SU-DHL-6 (cell line): ENCODE results near the gene CTNNBIP1.

Experiments used
- H2AFZ ChIP-seq: fragments of 200-600 bp; sonication (generic); 2 replicates; pipeline ENCODE4 v1.6.1; 2014; ENCODE audit warnings: low read depth, mild to moderate bottlenecking, moderate library complexity, mixed read lengths, antibody characterized with exemption, low read length; ENCODE audit not compliant: severe bottlenecking
- H3F3A ChIP-seq: fragments of 200-600 bp; shearing (Covaris generic); 2 replicates; pipeline ENCODE4 v1.6.0; 2016; ENCODE audit warnings: antibody characterized with exemption, mild to moderate bottlenecking; ENCODE audit not compliant: insufficient read depth
- H3K27ac ChIP-seq: fragments of 200-600 bp; sonication (generic); 2 replicates; pipeline ENCODE4 v1.5.1; 2016; ENCODE audit warnings: low read depth, mild to moderate bottlenecking, low read length, moderate library complexity, mixed read lengths
- H3K27me3 ChIP-seq: fragments of 200-600 bp; sonication (generic), shearing (Covaris generic); 2 replicates; pipeline ENCODE4 v1.6.0; 2014; ENCODE audit warnings: mild to moderate bottlenecking, low read length
- H3K36me3 ChIP-seq: fragments of 200-600 bp; sonication (generic); 2 replicates; pipeline ENCODE4 v1.6.1; 2014; ENCODE audit warnings: mild to moderate bottlenecking, low read length, mixed read lengths
- H3K4me2 ChIP-seq: fragments of 300-600, 200-600 bp; shearing (Covaris generic), sonication (generic); 2 replicates; pipeline ENCODE4 v1.6.0; 2014; ENCODE audit warnings: low read length, low read depth, mild to moderate bottlenecking; ENCODE audit not compliant: poor library complexity, severe bottlenecking
- H3K4me3 ChIP-seq: fragments of 200-600 bp; sonication (generic); 2 replicates; pipeline ENCODE4 v1.5.1; 2014; ENCODE audit warnings: antibody characterized with exemption, low read length, mild to moderate bottlenecking, mixed read lengths; ENCODE audit not compliant: insufficient read depth, poor library complexity, severe bottlenecking
- H3K79me2 ChIP-seq: fragments of 200-600 bp; sonication (generic); 2 replicates; pipeline ENCODE4 v1.6.1; 2014; ENCODE audit warnings: mild to moderate bottlenecking, low read length, moderate library complexity; ENCODE audit not compliant: insufficient read depth
- H3K9ac ChIP-seq: fragments of 200-600 bp; sonication (generic); 2 replicates; pipeline ENCODE4 v1.7.0; 2014; ENCODE audit warnings: mild to moderate bottlenecking, low read length
- H3K9me2 ChIP-seq: fragments of 200-600 bp; sonication (generic); replicated peaks from 2 replicates; pipeline ENCODE4 v1.6.1; 2014; ENCODE audit warnings: low read length; ENCODE audit not compliant: insufficient read depth
- H3K9me3 ChIP-seq: fragments of 200-600 bp; sonication (generic); 2 replicates; pipeline ENCODE4 v1.6.1; 2014; ENCODE audit warnings: low read length, mixed read lengths; ENCODE audit not compliant: insufficient read depth
- H4K20me1 ChIP-seq: fragments of 200-600 bp; sonication (generic); 2 replicates; pipeline ENCODE4 v1.6.1; 2014; ENCODE audit warnings: low read depth, mild to moderate bottlenecking, antibody characterized with exemption, low read length, moderate library complexity, mixed read lengths
- EZH2phosphoT487 ChIP-seq: fragments of 200-600 bp; sonication (generic), shearing (Covaris generic); conservative IDR thresholded peaks from 2 replicates; pipeline ENCODE4 v1.6.1; 2018; ENCODE audit warnings: mild to moderate bottlenecking, antibody characterized with exemption, low read length, moderate library complexity, mixed read lengths
- TF ChIP-seq, protein P1 (sequence below): fragments of 200-600 bp; sonication (generic); IDR thresholded peaks from one replicate; pipeline ENCODE4 v1.5.1; 2017; ENCODE audit warnings: antibody characterized with exemption, mild to moderate bottlenecking, low read length, moderate library complexity; ENCODE audit not compliant: insufficient read depth, poor library complexity, severe bottlenecking

CTNNBIP1 gene

DNA sequence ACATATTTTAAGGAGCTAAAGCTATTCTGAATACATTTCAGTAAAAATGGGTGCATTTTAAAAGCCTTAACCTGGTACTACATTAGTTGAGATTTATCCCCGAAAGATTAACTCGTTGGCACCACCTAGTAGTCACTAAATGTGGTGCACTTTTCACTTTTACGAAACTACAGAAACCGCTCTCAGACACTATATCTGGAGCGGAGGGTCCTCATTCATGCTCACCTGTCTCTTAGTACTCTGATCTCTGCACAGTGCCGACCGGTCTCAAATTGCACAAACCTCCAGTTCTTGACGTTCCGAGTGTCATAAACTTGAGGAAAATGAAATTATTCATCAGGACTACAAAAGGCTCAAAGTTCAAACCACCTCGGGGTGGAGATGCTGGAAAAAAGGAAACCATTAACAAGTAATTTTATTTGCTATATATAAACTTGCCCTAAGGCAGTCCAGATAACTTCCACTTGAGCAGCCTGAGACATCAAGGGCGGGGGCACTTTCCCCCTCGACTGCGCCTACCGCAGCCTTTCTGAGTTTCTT lies 32.4 kb upstream of the CTNNBIP1 start:
- Histone ChIP-seq H3K27ac (peak overlapping the region; percentile 73), H2AFZ (peak overlapping the region; percentile 90), H4K20me1 (no peaks in the 10 kb centered on the region), H3K9me3 (no peaks in the 10 kb centered on the region), H3K9ac (peak overlapping the region; percentile 95), H3F3A (peaks cover 8% of the 10 kb centered on the region), H3K79me2 (peaks cover 12% of the 10 kb centered on the region), H3K9me2 (no peaks in the 10 kb centered on the region), H3K4me3 (peak overlapping the region; percentile 98), H3K36me3 (peaks cover 3% of the 10 kb centered on the region; the same call in 1 of the 2 replicates), H3K4me2 (peak overlapping the region; percentile 80), H3K27me3 (no peaks in the 10 kb centered on the region)
- TF ChIP-seq, protein P1, sequence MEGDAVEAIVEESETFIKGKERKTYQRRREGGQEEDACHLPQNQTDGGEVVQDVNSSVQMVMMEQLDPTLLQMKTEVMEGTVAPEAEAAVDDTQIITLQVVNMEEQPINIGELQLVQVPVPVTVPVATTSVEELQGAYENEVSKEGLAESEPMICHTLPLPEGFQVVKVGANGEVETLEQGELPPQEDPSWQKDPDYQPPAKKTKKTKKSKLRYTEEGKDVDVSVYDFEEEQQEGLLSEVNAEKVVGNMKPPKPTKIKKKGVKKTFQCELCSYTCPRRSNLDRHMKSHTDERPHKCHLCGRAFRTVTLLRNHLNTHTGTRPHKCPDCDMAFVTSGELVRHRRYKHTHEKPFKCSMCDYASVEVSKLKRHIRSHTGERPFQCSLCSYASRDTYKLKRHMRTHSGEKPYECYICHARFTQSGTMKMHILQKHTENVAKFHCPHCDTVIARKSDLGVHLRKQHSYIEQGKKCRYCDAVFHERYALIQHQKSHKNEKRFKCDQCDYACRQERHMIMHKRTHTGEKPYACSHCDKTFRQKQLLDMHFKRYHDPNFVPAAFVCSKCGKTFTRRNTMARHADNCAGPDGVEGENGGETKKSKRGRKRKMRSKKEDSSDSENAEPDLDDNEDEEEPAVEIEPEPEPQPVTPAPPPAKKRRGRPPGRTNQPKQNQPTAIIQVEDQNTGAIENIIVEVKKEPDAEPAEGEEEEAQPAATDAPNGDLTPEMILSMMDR = peak; percentile 37
- no peak for TF ChIP-seq EZH2phosphoT487

DNA sequence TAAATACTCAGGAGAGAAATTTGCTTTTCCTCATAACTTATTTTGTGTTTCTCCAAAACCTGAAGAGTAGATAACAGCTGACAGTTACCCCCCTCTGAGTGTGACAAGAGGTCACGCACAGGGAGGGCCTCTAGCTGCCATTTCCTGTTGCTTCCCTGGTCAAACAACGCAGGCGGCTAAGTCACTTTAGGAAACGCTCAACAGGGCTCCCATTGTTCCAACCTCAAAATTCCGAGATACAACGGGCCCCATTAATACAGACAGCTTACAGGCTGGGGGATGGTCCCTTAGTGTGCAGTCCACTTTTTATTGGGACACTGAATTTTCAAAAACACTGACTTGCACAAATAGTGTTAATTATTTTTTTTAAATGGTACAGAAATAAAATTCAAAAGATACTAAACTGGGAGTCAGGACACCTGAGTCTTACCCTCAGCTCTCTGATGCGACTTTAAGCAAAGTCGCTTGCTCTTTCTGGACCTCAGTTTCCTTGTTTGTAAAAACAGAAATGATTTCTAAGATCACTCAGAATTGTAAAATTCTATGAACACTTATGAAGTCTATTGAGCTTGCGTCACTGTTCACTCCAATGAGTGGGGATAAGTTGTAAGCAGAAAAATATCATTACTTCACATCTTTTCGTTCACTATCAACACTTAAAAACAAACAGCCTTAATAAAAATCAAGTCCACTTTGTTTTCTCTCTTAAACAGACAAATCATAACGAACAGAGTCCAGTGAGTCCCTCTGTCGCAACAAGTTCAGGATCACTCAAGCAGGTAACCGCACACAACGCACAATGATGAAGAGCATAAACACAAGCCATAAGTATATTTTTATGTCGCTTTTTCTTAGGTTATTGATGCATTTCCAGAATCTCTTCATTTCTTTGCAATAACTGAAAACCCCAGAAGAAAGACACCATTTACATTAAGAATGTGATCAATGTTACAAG lies 19.6 kb upstream of the CTNNBIP1 start:
- H3K9me3 ChIP-seq = no peaks in the 10 kb centered on the region
- no peaks in the 10 kb centered on the region; the same call in 1 of the 2 replicates for H3F3A ChIP-seq
- TF ChIP-seq, protein P1 = no peak
- no peak for TF ChIP-seq EZH2phosphoT487
- no peak overlapping the region for H3K4me3 ChIP-seq
- H3K27ac ChIP-seq = no peak overlapping the region
- no peaks in the 10 kb centered on the region for H3K79me2 ChIP-seq
- no peak overlapping the region for H2AFZ ChIP-seq
- no peaks in the 10 kb centered on the region for H3K27me3 ChIP-seq
- H3K4me2 ChIP-seq = no peak overlapping the region
- H3K9ac ChIP-seq = no peak overlapping the region
- 0 out of 2 replicates have a peak, but pooled peaks cover 3% of the 10 kb centered on the region for H3K36me3 ChIP-seq
- no peaks in the 10 kb centered on the region for H3K9me2 ChIP-seq
- no peaks in the 10 kb centered on the region for H4K20me1 ChIP-seq

DNA sequence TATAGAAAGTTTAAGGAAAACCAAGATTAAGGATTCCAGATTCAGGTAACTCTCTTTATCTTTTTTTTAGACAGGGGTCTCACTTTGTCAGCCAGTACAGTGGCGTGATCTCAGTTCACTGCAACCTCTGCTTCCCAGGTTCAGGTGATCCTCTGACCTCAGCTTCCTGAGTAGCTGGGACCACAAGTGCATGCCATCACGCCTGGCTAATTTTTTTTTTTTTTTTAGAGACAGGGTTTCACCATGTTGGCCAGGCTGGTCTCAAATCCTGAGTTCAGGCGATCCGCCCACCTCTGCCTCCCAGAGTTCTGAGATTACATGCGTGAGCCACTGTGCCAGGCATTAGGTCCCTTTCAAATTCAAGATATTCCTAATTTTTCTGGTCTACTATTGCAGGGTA lies 17.2 kb upstream of the CTNNBIP1 start:
- Histone ChIP-seq H3K9me2 (no peaks in the 10 kb centered on the region), H3K4me2 (no peak overlapping the region), H3K27ac (no peak overlapping the region), H3K27me3 (no peaks in the 10 kb centered on the region), H4K20me1 (no peaks in the 10 kb centered on the region), H2AFZ (no peak overlapping the region), H3K9ac (no peak overlapping the region), H3K9me3 (no peaks in the 10 kb centered on the region), H3F3A (no peaks in the 10 kb centered on the region; the same call in 1 of the 2 replicates), H3K79me2 (no peaks in the 10 kb centered on the region), H3K36me3 (0 out of 2 replicates have a peak, but pooled peaks cover 3% of the 10 kb centered on the region), H3K4me3 (no peak overlapping the region)
- no peak for TF ChIP-seq EZH2phosphoT487
- TF ChIP-seq, protein P1 = no peak
